Parietal lobe (tissue), 1 donor: ENCODE measurements around the gene XK. TPM values are rescaled to one million over a fixed set of nuclear protein-coding genes. Genes with fewer than 3 reads are reported as not detected.

Experiments
- total RNA-seq: library from RNA; depleted of rRNA; stranded (reverse); fragments of >200 nt; gene quantifications from one replicate; pipeline ENCODE4 v1.2.3, GENCODE V29; 2014

XK gene, protein sequence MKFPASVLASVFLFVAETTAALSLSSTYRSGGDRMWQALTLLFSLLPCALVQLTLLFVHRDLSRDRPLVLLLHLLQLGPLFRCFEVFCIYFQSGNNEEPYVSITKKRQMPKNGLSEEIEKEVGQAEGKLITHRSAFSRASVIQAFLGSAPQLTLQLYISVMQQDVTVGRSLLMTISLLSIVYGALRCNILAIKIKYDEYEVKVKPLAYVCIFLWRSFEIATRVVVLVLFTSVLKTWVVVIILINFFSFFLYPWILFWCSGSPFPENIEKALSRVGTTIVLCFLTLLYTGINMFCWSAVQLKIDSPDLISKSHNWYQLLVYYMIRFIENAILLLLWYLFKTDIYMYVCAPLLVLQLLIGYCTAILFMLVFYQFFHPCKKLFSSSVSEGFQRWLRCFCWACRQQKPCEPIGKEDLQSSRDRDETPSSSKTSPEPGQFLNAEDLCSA
- total RNA-seq = 2.2 TPM

GRCh38 chrX:37685381-37686359, at the start of gene XK:
Gene XK, plus strand, starts transcription at chrX:37685791. Its CDS starts 171 bp downstream, at chrX:37685962.

GRCh38 chrX:37779857-37780256, 94.3 kb downstream of the XK start, which contains the start of gene CYBB:
Gene CYBB, plus strand, starts transcription at chrX:37780059. Its CDS starts 19 bp downstream, at chrX:37780078.

Other genes with a start within 250 kb of the XK start
- gene LANCL3, start 114.1 kb upstream of the XK start, total RNA-seq = 1.3 TPM
- 6.6 TPM for gene CYBB, start 94.3 kb downstream of the XK start, total RNA-seq
- 20.7 TPM for gene DYNLT3, start 161.8 kb downstream of the XK start, total RNA-seq